ENCODE measurements around the gene CLEC7A. TPM values are rescaled to one million over a fixed set of nuclear protein-coding genes. Genes with fewer than 3 reads are reported as not detected.

Gene CLEC7A
- total and polyA plus RNA-seq, 9 of the 15 experiments (the other 6 are each of a cell fraction or from before 2014, with no cell fraction given) = 0.16 TPM; not detected in 8

DNA sequence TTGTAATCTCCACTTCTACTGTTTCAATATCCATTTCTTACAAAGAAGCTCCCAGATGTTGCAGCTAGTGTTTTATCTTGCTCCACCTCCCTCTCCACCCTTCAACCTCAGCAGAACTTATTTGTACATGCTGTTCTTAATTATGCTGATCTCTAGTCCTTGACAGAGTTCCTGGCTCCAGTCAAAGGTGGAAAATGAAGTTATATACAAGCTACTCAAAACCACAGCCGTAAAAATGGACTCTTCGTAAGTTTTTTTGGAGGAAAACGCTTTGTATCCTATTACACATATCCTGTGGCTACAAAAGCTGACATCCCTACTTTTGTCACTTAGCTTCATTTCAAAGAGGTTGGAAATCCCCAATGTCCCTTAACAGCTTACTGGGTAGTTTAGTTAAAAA, 32.5 kb downstream of the CLEC7A start (continued):
- no peak for TF ChIP-seq ARID4B (CRISPR knock-in tag; IDR thresholded peaks at IDR 0.05)

GRCh38 chr12:10095971-10096370, 34.0 kb downstream of the CLEC7A start:
- Histone ChIP-seq H2AFZ (ENCODE audit: low read depth, low read length) (no peak overlapping the region), H3K27me3 (ENCODE audit: control insufficient read depth in 2 of 2, insufficient read depth in 2 of 2, low read length in 2 of 2) (peaks cover 0 to 6% of the 10 kb centered on the region in 2 experiments; a peak in 1 of 5 replicates), H3K4me1 (replicated peaks in 1 of 2; ENCODE audit: control insufficient read depth in 2 of 2, insufficient read depth in 2 of 2, low read length in 2 of 2) (no peaks in the 10 kb centered on the region), H3K4me3 (no peak overlapping the region), H3K4me2 (ENCODE audit: insufficient read depth, low read length) (no peak overlapping the region), H3K79me2 (ENCODE audit: control insufficient read depth, insufficient read depth, low read length) (no peaks in the 10 kb centered on the region), H3K27ac (ENCODE audit: extremely low read depth, low read depth, low read length) (no peak overlapping the region), H3K36me3 (ENCODE audit: control insufficient read depth, insufficient read depth, low read length) (no peaks in the 10 kb centered on the region), H4K20me1 (replicated peaks; ENCODE audit: control insufficient read depth, insufficient read depth, low read length) (no peaks in the 10 kb centered on the region), H3K9ac (ENCODE audit: insufficient read depth in 1 of 2, low read depth in 2 of 2, low read length in 2 of 2) (no peak overlapping the region), H3K9me1 (ENCODE audit: control insufficient read depth, insufficient read depth, low read length) (no peaks in the 10 kb centered on the region), H3K9me3 (replicated peaks; ENCODE audit: control insufficient read depth, insufficient read depth, low read depth, low read length) (no peaks in the 10 kb centered on the region)
- ChIA-PET POLR2A (no interaction called here), CTCF (ENCODE audit: low intra/inter-chr PET ratio) (no interaction called here)
- DNase-seq (ENCODE audit: extremely low read depth in 1 of 4, low spot score in 3 of 4) (no peak), ATAC-seq (no peak), FAIRE-seq (no peak)
- TF ChIP-seq DIDO1 (tag; IDR thresholded peaks at IDR 0.05; ENCODE audit: low read depth) (no peak), ARNT (IDR thresholded peaks at IDR 0.05) (no peak), NR2C2 (CRISPR knock-in tag; IDR thresholded peaks at IDR 0.05) (no peak), NR2C2 (tag; IDR thresholded peaks at IDR 0.05) (no peak), HDAC8 (tag; IDR thresholded peaks at IDR 0.05) (no peak), ZNF146 (CRISPR knock-in tag; IDR thresholded peaks at IDR 0.05; ENCODE audit: unreplicated experiment) (no peak), TCF7 (IDR thresholded peaks at IDR 0.05; ENCODE audit: borderline replicate concordance) (no peak), MBD2 (IDR thresholded peaks at IDR 0.05; ENCODE audit: borderline replicate concordance, low read depth) (no peak)
- TF ChIP-seq, protein P1, sequence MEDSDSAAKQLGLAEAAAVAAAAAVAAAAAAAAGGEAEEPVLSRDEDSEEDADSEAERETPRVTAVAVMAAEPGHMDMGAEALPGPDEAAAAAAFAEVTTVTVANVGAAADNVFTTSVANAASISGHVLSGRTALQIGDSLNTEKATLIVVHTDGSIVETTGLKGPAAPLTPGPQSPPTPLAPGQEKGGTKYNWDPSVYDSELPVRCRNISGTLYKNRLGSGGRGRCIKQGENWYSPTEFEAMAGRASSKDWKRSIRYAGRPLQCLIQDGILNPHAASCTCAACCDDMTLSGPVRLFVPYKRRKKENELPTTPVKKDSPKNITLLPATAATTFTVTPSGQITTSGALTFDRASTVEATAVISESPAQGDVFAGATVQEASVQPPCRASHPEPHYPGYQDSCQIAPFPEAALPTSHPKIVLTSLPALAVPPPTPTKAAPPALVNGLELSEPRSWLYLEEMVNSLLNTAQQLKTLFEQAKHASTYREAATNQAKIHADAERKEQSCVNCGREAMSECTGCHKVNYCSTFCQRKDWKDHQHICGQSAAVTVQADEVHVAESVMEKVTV (CRISPR knock-in tag; IDR thresholded peaks at IDR 0.05) = no peak
- in situ Hi-C loops (cut with MboI) (no loop called here), intact Hi-C loops (cut with micrococcal nuclease) (no loop called here)
- 0% methylated on average over 3 of the region's 3 CpGs for WGBS (ENCODE audit: insufficient coverage, low coverage, missing lambda C conversion rate)
- no TSS peak for BruUV-seq (replicated peaks)

Measured in K562 (cell line).